IPS-NIHi7 (cell line): ENCODE measurements around the gene ILK.

Experiments used
- DNase-seq: peaks from one replicate; pipeline ENCODE4 v3.0.0; 2012; ENCODE audit warnings: mixed read lengths; ENCODE audit errors: extremely low spot score

ILK gene

DNA sequence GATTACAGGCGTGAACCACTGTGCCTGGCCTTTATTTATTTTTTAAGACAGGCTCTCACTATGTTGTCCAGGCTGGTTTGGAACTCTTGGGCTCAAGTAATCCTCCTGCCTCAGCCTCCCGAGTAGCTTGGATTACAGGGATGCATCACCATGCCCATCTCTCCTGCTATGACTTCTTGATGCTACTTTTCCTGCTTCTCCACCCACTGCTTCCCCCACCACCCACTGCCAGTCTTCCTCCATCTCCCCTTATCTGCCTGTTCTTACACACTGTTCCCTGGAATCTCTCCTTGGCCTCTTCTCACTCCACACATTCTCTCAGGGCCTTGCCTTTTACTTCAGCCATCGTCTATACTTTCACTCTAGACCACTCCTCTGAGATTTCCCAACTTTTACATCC lies 32.9 kb downstream of the ILK start:
- DNase-seq, result no peak

DNA sequence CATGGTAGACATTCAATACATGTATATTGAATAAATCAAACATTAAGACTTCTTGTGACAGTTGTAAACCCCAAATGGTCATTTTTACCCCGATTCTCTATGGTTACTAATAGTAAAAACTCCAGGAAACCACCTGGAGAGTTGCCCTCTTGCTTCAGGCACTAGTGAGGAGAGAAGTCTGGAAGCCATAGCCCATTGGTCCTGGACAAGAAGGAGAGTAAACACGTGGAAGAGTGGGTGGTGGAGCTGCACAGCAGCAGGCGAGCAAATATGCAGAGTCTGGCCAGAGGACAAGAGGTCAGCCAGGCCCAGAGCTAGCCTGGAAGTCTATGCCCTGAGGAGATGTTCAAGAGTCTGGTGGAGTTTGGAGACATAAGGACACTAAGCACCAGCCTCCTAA lies 34.3 kb downstream of the ILK start:
- no peak for DNase-seq

DNA sequence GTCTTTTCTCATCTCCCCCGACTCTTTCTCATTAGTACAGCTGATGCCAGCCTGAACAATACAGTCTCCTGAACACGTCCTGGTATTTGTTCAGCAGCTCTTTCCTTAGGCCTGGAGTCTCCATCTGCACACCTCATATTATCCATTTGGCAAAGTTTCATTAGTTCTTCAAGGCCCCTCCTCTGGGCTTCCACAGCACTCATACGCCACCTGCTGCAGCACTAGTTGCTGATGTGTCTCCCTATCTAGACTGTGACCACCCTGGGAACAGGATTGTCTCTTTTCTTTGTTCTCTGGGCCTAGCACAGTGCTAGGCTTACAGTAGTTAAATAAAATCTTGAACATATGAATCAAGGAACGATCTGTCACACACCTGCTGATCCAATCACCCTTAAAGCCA lies 34.9 kb downstream of the ILK start:
- DNase-seq, result no peak

DNA sequence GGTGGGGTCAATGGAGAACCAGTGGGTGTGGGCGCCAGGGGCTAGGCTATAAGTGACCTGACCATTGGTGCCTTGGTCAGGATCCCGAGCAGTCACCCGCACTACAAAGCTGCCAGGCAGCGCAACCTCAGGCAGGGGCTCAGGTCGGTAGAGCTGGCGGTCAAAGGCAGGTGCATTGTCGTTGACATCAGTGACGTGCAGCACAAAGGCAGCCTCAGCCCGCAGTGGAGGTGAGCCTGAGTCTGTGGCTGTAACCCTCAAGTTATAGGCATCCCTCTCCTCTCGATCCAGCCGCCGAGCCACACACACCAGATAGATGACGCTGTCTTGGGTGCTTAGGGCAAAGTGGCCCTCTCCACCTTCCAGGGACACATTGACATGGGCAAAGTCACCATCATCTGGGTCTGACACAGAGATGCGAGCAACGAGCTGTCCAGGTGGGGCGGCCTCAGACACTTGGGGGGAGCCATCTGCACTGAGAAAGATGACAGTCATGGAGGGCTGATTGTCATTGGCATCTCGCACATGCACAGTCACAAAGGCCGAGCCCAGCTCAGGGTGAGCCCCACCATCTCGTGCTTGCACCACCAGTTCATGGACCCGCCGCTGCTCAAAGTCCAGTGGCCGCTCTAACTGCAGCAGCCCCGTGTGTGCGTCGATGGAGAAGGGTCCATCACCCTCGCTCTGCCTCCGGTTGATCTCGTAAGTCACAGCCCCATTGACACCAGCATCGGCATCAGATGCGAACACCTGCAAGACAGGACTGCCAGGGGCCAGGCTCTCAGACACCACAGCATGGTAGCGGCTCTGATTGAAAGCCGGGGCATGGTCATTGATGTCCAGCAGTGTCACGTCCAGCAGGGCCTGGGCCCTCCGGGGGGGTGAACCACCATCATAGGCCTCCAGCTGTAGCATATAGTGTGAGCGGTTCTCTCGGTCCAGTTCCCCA lies 36.7 kb downstream of the ILK start:
- DNase-seq, result no peak

DNA sequence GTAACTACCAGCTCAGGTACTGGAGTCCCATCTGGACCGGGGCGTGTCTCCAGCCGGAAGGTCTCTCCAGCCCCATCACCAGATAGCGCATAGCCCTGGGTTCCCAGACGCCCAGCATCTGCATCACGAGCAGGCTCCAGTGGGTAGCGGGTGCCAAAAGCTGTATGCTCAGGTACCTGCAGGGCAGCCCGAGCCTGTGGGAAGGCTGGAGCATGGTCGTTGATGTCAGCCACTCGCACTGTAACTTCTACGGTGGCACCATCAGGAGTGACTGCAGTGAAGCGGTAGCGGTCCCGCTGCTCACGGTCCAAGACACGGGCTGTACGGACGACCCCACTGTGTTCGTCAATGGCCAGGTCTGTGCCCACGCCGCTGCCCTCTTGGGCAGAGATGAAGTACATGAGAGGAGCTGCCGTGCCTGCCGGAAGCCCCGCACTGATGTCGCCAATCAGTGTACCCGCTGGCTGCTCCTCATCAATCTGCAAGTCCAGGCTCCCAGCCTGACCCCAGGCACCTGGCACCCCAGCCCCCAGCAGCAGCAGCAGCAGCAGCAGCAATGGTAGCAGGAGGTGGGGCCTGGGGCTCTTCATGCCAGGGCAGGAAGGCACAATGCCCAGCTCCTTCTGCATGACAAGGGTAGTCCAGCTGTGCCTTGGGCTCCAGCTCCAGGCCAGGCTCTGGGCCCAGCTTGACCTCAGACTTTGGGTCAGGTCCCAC lies 37.6 kb downstream of the ILK start:
- no peak for DNase-seq

DNA sequence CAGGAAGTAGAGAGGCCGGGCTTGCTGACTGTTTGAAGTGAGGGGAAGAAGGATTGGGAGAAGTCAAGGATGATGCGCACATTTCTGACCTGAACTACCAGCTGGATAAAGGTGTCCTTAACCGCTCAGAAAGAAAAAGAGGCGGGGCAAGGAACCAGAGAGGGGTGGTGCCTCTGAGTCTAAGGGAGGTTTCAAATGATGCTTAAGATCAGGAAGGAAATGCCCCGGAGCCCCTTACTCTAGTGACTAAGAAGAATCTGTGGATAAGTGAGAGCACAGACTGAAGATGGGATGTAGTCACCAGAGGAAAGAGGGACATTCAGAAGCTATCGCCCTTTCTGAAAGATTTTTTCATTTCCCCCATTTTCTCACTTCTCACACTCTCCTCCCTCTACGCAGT lies 39.4 kb downstream of the ILK start:
- no peak for DNase-seq

DNA sequence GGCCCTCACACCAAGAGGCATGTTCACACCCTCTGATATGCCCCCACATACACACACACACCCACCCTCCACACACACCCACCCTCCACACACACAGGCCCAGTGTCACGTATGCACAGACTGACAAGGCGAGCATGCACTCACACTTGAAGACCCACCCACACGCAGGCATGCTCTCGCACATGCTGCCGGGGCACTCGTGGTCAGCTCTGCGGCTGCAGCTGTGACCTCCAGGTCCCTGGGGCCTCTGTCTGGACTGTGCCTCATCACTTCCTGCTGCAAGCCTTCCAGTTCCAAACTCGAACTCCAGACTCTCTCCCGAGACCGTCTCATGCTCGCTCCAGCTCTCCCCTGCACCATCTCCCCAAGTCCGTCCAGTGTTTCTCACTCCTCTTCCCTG lies 42.5 kb downstream of the ILK start:
- DNase-seq, result no peak

DNA sequence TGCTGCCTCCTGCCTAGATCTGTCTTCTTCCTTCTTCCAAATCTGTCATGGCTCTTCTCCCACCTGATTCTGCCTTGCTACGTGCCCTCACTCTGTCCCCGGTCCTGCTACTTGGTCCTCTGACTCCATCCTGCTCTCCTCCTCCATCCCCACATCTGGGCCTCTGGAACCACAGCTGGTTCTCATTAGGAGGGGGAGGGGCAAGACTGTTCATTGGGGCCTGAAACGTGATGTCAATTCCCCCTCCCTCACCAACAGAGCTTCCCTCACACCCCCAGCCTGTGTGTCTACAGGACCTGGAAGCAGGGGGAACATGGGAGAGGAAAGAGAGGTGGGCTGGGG lies 43.0 kb downstream of the ILK start:
- no peak for DNase-seq

DNA sequence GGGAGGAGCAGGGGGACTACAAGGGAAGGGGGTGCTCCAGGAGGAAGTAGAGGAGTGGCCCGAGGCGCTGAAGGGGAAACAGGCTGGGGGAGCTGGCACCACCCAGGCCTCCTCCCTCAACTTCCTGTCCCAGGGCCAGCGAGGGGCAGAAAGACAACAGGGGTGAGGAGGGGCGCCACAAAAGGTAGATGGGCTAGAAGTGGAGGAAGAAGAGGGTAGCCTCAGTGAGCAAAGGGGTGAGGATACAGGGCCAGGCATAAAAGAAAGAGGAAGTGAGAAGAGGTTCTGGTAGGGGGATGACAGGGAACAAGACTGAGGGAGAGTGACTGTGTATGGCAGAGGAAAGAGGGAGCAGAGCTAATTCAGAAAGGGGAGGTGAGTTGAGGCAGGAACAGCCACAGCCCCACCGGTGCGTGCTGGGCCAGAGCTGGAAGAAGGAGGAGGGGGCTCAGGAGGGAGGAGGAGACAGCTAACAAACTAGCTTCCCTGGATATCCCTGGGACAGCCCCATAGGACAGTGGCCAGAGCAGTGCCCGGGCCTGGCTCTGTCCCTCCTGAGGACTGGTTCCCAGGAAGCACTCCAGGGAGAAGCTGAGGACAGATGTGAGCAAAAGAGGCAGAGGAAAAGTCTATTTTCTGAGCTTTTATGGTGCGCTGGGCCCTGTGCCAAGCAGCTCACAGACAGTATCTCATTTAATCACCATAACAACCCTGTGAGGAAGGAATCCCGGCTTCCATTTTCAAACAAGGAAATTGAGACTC lies 43.5 kb downstream of the ILK start:
- peak; percentile 52 for DNase-seq

DNA sequence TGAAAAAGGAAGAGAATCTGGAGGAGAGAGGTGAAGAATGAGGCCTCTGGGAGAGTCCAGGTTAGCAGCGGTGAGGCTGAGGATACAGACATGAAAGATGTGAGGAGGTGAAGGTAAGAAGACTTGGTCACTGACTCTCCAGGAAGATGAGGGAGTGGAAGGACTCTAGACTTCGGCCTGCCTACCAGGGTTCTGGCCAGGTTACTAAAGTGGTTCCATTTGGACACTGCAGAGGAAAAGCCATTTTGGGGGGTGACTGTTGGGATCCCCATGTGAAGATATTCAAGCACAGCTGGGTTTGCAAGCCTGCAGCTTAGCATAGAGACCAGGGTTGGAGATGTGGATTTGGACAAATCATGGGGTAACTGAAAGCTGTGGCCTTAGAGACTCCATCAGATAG lies 44.3 kb downstream of the ILK start:
- DNase-seq, result no peak

DNA sequence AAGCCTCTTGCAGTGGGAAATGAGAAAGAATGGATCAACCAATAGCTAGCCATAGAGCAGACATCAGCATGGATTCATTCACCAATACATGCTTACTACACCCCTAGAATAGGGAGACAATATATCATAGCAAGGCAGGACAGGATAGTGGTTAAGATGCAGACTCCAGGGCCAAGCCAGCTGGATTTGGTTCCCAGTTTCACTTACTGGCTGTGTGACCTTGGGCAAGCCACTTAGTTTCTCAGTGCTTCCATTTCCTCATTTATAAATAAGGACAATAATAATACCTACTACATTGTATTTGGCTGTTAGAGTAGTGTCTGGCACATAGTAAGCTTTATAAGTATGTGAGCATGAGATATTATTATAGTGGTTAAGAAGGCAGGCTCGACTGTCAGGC lies 44.9 kb downstream of the ILK start:
- DNase-seq, result no peak

DNA sequence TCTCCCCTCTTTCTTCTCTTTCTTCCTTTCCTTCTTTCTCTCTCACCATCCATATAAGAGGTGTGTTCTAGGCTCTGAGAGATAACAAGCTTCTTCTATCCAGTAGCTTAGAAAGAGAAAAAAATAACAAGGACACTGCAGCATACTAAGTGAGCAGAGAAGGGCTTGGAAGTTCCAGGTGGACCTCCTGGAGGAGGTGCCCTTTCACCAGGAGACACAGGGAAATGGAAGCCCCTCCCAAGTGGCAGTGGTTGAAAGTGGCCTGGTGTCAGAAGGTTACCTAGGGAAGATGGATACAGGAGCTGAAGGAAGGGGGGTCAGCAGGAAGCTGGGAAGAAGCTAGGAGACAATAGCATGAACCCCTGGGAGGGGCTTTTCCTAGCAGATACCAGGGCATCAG lies 46.5 kb downstream of the ILK start:
- DNase-seq, result no peak

DNA sequence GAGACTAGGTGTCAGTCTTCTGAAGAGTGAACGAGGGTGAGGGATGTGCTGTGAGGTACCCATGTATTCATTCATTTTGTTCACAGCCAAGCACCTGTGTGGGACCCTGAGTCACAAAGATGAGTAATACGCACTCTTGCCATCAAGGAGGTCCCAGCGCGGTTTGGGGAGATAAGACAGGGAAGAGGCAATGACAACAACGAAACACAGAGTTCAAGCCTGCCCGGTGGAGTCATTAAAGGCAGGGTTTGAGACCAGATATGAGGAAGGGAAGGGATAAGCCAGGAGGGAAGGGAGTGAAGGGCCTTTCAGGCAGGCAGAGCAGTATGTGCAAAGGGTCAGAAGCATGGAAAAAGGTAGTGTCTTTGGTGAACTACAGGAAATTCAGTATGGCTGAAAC lies 47.4 kb downstream of the ILK start:
- no peak for DNase-seq

DNA sequence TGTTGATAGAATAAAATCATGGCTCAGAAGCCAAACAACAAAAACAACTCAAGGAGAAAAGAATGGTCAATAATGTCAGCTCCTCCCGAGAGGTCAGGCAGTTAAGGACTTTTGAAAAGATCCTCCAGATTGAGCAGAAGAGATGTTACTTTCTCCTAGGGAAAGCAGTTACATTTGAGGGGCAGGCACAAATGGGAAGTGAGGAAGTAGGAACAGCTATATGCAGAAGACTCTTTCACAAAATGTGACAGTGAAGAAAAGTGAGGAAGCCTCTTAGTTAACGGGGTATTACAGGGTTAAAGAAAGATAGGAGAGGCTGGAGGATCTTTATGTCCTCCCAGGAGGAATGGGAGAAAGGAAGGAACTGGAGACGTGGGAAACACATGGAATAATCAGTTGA lies 48.6 kb downstream of the ILK start:
- DNase-seq, result no peak

DNA sequence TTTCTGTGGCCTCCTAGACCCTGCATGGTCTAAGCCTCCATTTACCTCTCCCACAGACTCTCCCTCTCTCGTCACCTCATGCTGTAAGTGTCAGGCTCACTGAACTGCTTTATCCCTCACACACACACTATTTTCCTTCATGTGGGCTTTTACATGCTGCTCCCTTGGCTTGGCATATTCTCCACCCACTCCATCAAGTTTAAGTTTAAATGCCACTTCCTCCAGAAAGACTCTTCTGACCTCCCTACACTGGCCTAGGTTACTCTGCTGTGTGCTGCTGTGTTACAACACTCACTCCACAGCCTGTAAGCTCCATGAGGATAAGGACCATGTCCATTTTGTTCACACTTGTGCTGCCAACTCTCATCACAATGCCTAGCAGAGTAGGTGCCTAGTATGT lies 49.5 kb downstream of the ILK start:
- DNase-seq, result no peak

DNA sequence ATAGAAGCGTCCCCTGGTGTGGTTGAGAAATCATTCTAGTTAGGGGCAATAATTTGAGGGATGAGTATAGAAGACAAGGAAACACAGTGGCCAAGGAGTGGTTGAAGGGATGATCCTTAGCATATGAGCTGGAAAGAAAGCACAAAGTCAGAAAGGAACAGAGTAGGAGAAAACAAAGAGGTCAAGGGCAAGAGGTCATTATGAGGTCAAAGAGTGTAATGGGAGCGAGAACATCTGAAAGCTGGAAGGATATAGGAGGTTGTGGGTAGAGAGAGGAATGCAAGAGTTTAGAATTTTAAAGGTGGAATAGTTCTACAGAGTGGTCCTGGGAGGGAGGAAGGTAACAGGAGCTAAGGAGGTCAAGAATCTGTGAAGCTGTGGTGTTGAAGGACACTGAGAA lies 50.1 kb downstream of the ILK start:
- DNase-seq, result no peak

DNA sequence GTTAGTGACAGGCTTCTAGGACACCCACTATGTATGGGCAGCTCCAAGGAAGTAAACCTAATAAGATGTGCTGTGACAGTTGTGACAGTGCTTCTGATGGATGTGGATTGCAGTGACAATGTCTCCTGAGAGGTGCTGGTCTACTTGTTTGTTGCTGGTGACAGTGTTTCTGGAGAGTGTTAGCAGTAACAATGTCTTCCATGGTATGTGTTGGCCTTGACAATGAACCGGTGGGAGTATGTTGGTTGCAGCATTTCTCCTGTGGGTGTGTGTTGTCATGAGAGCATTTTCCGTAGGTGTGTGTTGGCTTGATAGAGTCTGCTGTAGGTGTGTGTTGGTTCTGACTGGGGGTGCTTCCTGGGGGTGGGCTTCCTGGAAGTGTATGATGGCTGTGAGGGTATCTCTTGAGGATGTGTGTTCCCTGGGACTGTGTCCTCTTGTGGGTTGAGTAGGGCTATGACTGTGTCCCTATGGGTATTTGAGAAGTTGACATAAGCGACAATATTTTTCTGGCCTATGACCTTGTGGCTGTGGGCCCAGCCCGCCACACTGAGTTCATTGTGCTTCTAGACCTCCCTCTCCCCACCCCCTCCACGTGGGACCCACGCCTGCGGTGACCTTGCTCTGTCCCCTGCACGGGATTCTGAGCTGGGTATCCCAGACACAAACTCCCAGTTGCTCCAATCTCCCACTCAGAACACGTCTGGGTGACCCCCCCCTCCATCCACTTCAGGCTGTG lies 50.9 kb downstream of the ILK start:
- DNase-seq, result no peak

DNA sequence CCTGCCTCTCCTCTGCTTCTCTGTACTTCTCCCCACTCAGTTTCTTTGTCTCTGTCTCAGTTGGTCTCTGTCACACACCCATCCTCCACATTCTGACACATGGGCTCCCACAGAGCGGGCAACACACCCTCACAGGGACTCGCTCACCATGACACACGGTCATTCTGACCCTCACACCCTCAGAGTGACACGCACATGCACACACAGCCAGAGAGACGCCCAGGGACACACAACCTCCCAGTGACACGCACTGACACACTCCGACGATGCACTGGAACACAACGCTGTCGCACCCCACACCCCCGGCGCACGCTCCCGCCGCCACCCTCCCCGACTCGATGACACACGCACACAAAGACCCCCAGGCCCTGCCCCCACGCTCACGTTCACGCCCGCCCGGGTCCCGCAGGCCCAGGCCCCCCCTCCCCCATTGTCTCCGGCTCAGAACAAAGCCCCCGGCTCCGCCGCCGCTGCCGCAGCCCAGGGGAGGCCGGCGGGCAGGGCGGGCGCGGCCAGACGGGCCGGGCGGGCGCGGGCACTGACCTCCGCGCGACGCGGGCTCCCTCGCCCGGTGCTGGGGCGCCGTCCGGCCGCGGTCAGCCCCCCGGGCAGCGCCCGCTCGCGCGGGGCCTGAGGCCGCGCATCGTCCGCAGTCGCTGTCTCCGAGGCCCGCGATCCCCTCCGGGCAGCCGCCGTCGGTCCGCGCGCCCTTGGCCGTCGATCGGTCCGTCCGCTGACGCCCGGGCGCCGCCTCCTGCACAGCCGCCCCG lies 51.6 kb downstream of the ILK start:
- peak; percentile 33 for DNase-seq

DNA sequence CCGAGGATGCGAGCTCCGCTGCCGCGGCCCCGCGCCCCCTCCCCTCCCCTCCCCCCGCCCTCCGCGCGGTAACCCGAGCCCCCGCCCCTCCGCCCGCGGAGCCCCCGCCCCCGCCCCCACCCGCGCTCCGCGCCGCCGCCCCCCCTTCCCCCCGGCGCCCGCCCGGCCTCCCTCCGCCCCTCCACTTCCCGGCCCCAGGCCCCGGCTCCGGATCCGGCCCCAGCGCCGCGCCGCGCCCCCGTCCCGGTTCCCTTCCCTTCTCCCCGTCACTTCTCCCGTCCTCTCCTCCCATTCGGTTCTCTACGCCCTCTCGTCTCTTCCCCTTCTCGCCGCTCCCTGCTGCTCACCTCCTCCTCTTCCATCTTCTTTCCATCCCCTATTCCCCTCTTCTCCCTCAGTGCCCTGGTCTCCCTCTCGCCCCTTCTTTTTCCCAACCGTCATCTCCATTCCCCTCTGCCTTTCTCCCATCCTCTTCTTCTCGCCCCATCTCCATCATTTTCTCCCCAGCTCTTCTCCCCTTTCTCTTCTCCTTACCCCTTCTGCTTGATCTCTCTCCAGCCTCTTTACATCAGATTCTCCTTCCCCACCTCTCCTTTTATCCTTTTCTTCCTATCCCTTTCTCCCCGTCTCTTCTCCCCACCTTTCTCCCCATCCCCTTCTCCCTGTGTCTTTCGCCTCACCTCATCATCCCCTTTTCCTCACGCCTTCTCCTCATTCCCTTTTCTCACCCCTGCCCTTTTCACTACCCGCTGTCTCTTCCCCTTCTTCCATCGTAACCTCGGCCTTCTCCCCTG lies 52.4 kb downstream of the ILK start, which contains the start of gene DCHS1:
TSS of gene DCHS1 (minus strand) at position 20 of the 794 bp plus-strand sequence. CDS start 14,196 bp downstream, outside the sequence.
- DNase-seq, result peak; percentile 78

DNA sequence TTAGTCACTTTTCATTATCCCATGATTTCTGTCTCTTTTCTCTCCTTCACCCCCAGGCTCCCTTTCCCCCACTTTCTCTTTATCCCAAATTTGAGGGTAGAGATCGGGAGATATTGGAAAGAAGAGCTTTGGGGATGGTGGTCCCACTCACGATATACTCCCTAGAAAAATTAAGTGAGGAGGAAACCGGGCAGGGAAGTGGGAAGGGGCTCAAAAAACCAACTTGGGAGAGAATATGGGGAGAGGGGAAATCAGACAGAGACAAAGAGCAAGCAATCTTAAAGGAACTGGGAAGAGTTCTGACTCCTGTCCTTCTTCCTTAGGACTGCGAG lies 53.0 kb downstream of the ILK start:
- DNase-seq, result no peak
